DMS 273 treated with DMSO at 0.1 percent for 48 hours (cell line): ENCODE results near the gene LRMDA.

Source experiments
- DNase-seq: peaks from one replicate; lab custom pipeline; 2025; lab: John Stamatoyannopoulos, UW

Gene LRMDA

GRCh38 chr10:75956624-75957023, 525.2 kb downstream of the LRMDA start:
- no peak for DNase-seq

- DNase-seq, result no peak
Observed at GRCh38 chr10:75957314-75958120, 526.1 kb downstream of the LRMDA start.

- no peak for DNase-seq
Observed at GRCh38 chr10:75959209-75959608, 527.8 kb downstream of the LRMDA start.

- no peak for DNase-seq
Observed at GRCh38 chr10:75959912-75960311, 528.5 kb downstream of the LRMDA start.

GRCh38 chr10:75962395-75963061, 531.1 kb downstream of the LRMDA start:
- no peak for DNase-seq

GRCh38 chr10:75967491-75967890, 536.1 kb downstream of the LRMDA start:
- no peak for DNase-seq

GRCh38 chr10:75969031-75969430, 537.6 kb downstream of the LRMDA start:
- no peak for DNase-seq

GRCh38 chr10:75971402-75972211, 540.2 kb downstream of the LRMDA start:
- no peak for DNase-seq

- peak; percentile 5 for DNase-seq
Observed at GRCh38 chr10:75972491-75973276, 541.3 kb downstream of the LRMDA start.

- DNase-seq, result no peak
Observed at GRCh38 chr10:75974080-75974479, 542.7 kb downstream of the LRMDA start.

GRCh38 chr10:75976681-75977080, 545.3 kb downstream of the LRMDA start:
- no peak for DNase-seq

GRCh38 chr10:75977139-75977538, 545.7 kb downstream of the LRMDA start:
- peak; percentile 3 for DNase-seq

GRCh38 chr10:75978213-75978612, 546.8 kb downstream of the LRMDA start:
- DNase-seq, result no peak

GRCh38 chr10:75980419-75981002, 549.1 kb downstream of the LRMDA start:
- no peak for DNase-seq

- DNase-seq, result no peak
Observed at GRCh38 chr10:75982611-75983369, 551.4 kb downstream of the LRMDA start.

- no peak for DNase-seq
Observed at GRCh38 chr10:75984067-75984466, 552.6 kb downstream of the LRMDA start.

- DNase-seq, result no peak
Observed at GRCh38 chr10:75987616-75988015, 556.2 kb downstream of the LRMDA start.

GRCh38 chr10:75994357-75995040, 563.1 kb downstream of the LRMDA start:
- no peak for DNase-seq

GRCh38 chr10:75995041-75995430, 563.6 kb downstream of the LRMDA start:
- DNase-seq, result no peak

- no peak for DNase-seq
Observed at GRCh38 chr10:75995720-75996119, 564.3 kb downstream of the LRMDA start.
